Activated CD8-positive, alpha-beta memory T cell treated with anti-CD3 and anti-CD28 coated beads, Interleukin-2, amount 50 U/mL, for 4 hours (primary cell): ENCODE data around the gene SELE.

ENCODE experiments used
- DNase-seq: peaks from one replicate; pipeline ENCODE4 v3.0.0-alpha.2; 2020

Gene SELE, protein sequence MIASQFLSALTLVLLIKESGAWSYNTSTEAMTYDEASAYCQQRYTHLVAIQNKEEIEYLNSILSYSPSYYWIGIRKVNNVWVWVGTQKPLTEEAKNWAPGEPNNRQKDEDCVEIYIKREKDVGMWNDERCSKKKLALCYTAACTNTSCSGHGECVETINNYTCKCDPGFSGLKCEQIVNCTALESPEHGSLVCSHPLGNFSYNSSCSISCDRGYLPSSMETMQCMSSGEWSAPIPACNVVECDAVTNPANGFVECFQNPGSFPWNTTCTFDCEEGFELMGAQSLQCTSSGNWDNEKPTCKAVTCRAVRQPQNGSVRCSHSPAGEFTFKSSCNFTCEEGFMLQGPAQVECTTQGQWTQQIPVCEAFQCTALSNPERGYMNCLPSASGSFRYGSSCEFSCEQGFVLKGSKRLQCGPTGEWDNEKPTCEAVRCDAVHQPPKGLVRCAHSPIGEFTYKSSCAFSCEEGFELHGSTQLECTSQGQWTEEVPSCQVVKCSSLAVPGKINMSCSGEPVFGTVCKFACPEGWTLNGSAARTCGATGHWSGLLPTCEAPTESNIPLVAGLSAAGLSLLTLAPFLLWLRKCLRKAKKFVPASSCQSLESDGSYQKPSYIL

DNA sequence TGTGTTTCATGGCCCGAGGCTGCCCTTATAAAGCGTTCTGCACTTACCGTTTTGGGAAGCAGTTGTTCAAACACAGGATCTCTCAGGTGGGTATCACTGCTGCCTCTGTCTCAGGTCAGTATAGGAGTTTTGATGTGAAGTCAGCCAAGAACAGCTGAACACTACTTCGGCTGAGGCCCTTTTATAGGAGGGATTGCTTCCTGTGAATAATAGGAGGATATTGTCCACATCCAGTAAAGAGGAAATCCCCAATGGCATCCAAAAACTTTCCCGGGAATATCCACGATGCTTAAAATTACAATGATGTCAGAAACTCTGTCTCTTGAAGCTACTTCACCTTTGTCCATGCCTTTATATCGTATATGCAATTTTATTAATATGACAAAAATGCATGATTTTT lies at the start of gene SELE:
Gene SELE, minus strand, starts transcription at position 156 of the 400 bp plus-strand sequence. CDS start 467 bp downstream, outside the sequence.
- DNase-seq: no peak

DNA sequence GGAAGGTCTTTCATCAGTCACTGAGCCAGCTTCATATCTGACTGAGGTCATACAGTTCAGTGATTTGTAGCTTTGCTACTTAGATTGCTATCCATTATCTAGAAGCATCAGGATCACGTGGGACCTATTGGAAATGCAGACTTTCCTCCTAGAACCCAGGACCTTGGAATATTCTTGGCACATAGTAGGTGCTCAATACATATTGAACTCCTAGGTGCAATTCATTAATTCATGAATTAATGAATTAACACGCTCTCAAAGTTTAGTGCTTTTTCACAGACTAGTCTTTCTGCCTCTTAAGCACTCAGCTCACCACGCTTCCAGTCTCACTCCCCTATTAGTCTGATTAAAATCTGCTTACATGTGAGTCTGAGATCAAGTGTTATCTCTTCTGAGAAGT lies 48.7 kb upstream of the SELE start:
- no peak for DNase-seq

DNA sequence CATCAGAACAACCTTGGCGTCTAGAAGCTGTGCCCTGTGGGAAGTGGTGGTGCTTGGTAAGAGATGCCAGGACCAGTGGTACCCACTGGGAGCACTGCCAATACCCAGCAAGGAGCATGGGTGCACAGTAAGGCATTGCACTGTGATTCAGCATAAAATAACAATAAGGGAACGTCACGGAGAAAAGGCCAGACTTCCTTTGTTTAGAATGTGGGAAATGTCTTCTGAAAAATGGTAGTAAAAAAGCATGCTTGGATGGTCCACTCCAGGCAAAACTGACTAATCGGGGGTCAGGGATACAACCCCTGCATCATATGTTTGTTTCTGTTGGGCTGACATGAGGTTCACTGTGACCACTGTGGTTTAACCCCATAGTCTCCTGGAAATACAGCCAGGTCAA lies 46.1 kb upstream of the SELE start:
- no peak for DNase-seq

DNA sequence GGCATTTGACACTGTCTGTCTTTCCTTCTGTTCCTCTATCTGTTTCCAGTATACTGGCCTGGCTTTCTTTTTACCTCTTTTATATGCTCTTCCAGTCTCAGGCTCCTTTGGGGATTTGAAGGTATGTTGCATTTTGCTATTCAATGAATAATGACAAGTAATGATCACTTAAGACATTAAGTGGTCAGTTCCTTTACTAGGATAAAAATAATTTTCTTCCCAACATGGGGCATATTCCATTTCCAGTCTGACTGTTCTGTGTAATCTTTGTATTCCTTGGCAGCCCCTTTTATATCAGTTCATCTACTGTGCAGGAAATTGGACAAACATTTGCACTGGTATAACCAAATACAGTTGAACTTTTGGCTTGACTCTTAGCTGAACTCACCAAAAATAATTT lies 45.3 kb upstream of the SELE start:
- no peak for DNase-seq

DNA sequence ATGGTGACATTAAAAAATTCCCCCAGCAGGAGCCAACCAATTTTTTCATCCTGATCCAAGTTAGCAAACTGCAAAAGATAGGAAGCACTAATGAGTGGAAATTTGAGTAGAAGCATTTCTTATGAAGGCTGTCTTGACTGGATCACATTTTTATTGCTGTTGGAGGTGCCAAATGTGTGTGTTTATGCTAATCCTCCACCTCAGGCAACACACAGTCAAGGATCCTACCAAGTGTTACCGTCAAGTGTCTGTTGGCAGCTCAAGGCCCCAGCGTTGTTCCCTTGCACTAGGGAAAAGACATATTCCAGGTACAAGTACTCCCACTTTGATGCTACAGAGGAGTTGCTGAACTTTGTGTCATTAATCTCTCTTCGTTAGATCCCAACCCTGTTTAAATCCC lies 42.6 kb upstream of the SELE start:
- no peak for DNase-seq

DNA sequence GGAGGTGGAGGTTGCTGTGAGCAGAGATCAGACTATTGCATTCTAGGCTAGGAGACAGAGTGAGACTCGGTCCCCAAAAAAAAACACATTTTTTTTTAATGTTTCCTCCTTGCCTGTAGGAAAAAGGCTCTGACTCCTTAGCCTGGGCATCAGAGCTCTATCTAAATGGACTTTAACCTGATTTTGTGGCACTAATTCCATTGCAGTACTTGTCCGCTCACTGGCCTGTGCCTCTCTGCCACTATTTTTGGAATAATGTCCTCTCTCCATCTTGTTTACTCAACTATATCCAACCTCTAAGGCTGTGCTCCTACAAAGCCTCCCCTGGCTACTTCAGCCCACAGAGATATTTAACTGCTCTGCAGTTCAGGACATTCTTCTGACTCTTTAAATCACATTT lies 34.3 kb upstream of the SELE start:
- no peak for DNase-seq

DNA sequence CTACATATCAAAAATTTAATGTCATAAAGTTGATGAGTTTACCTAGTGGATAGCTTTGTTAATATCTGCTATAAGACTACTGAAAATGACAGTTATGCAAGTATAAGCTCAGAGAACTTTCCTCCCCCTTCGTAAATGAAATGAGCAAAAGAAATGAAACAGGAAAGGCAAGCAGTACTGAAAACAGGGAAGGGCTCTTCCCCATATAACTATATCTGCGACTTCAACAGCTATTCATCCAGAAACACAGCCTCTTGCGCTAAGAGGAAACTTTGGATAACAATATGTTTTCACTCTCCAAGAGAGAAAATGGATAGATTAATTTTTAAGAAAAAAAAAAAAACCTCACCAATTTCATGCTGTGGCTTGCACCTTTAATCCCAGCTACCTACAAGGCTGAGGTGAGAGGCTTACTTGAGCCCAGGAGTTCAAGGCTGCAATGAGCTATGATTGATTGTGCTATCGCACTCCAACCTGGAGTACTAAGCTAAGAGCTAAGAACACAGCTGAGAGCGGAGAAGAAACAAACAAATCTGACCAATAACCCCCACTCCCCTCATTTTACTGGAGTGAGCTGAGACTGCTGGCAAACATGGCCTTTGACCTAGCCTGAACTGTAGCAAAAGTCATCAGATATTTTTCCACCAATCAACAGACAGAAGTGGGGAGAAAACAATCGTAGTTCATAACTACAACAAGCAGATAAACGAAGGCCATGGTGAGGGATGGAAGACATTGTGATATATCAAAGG lies 31.9 kb upstream of the SELE start:
- DNase-seq: no peak

DNA sequence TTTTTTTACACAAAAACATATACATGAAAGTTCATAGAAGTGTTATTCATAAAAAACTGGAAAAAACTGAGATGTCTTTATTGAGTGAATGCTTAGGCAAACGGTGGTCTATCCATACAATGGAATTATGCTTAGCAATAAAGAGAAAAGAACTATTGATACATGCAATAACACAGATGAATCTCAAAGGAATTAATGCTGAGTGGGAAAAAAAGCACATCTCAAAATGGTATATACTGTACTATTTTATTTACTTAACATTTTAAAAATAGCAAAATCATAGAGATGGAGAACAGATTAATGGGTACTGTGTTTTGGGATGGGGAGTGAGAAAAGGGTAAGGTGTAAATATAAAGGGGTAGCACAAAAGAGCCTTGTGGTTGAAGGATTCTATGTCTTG lies 31.0 kb upstream of the SELE start:
- no peak for DNase-seq

DNA sequence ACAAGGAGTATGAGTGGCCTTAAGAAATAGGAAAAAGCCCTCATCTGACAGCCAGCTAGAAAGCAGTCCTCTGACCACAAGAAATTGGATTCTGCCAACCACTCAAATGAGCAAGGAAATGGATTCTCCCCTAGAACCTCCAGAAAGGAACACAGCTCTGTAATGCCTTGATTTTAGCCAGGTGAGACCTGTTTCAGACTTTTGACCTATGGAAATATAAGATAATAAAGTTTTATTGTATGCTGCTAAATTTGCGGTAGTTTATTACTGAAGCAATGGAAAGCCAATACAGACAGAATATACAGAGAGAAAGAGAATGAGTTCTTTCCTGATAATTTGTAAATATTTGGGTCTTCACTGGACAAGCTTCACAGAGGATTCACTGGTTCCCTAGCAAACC lies 28.8 kb upstream of the SELE start:
- no peak for DNase-seq

DNA sequence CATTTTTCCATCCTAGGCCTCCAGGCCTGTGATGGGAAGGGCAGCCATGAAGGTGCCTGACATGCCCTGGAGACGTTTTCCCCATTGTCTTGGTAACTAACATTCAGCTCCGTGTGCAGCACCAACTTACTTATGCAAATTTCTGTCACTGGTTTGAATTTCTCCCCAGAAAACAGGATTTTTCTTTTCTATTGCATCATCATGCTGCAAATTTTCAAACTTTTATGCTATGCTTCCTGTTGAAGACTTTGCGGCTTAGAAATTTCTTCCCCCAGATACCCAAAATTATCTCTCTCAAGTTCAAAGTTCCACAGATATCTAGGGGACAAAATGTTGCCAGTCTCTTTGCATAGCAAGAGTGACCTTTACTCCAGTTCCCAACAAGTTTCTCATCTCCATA lies 25.2 kb upstream of the SELE start:
- no peak for DNase-seq

DNA sequence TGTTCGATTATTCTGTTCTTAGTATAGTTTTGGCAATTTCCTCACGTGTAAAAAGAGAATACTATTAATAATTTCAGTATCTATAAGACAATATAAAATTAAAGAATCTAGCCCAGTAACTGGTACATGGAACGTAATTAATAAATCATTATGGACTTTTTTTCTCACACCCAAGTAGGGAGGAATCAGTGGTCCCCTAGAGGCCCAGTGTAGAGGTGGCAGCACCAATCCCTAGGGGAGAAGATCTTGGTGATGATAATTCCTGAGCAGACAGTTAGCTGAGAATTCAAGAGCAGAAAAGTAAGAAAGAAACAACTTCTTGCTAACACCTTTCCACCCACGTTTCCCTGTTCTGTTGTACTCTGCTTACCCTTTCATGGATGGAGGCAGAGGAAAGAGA lies 19.7 kb upstream of the SELE start:
- no peak for DNase-seq

DNA sequence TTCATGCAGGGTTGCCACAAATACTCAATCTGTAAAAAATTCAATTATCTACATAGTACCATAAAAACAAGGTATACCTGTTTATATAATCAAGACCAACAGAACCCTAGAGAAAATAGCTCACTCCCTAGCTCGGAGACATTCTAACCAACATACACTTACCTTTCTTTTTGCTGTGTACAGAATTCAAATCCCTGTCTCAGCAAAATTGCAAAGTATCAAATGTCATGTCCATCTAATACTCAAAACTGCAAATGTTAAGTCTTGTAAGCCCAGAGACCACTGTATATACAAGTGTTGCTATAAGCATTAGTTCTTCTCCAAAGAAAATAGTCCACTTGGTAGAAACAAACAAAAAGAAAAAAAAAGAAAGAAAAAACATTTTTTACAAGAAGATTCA lies 16.2 kb upstream of the SELE start:
- no peak for DNase-seq

DNA sequence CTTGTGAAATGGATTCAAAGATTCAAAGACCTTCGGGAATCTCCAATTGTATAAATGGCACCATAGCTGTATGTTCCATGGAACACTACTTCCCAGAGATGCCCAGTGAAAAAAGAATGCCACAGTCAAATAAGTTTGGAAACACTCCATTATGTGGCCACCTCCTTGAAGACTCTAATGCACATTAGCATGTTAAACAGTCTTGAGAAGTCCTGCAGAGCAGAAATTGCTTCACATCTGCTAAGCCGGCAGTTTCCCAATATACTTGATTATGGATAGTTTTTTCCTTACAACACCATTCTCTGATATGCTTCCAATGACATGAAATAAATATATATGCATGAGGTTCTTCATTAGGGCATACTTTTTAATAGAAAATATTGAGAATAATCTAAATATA lies 12.7 kb upstream of the SELE start:
- DNase-seq: no peak

DNA sequence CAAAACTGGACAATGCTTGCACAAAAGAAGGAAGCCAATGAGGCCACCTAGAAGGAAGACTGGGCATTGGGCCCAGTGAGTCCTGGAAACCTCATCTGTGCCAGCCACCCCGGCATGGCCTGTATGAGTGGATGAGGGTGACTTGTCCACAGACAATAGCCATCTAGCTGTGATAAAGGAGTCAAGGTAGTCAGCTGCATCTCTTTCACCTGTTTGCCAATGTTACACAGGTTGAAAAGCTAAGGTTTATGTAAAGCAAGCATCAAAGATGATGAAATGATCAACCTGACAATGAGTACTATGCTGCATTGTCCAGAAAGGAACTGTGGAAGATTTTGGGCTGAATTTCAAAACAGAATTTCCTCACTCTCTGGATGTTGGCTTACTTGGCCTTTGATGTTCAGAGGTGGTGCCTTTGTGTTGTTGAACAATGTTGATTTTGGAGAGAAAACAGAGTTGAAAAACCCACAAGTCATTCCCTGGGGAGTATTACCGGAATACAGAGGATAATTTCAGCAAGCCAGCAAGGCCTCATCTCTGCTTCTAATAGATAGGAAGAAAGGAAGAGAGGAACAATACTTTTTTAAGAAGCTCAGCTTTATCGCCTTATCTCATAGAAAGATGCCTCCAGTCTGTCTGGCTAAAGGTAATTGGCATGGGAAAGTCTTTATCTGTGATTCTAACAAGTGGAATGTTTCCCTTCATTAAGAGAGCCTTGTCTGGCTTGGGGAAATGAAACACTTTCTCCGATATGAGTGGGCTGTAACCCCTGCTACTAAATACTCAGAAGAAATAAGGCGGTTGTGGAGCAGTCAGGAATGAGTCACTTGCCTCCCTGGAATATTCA lies 11.4 kb upstream of the SELE start:
- no peak for DNase-seq

DNA sequence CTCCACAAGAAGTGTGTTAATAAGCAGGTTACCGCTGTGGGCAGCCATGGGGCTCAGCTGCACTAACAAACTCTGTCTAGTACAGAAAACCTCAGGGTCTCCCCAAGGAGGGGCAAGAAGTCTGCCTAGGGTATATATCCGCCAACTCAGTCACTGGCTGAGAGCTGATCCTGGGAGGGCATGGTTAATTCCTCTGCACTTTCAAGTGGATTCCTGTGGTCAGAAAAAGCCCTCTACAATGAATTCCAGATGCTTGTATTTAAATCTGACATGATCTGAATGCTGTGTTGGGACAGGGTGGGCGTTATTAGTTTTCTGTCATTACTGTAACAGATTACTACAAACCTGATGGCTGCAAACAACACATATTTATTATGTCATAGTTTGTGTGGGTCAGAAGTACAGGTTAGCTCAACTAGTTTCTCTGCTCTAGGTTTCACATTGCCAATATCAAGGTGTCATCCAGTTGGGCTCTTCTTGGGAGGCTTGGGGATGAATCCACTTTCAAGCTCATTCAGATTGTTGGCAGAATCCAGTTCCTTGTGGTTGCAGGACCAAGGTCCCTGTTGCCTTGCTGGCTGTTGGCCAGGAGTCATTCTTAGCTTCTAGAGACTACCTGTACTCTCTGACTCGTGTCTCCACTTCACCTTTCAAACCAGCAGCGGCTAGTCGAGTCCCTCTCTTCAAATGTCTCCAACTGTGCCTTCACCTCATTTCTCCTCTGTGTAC lies 8.0 kb upstream of the SELE start:
- DNase-seq: no peak

DNA sequence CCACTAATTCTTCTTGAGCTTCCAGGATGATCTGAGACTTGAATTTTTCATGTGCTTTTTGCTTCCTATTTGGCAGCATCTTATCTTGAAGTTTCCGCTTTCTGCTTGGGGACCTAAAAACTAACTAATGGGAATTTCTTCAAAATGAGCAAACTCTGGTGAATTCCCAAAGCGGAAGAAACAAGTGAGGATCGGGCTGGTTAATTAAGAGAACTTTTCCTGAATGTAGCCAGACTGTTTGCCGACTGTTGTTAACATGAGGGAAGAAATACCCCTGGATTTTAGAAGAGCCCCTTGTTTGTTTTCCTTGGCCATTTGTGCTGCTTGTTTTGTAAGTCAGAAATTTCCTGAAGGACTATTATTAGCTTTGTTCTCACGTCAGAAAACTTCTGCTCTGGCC lies 6.1 kb upstream of the SELE start:
- no peak for DNase-seq

DNA sequence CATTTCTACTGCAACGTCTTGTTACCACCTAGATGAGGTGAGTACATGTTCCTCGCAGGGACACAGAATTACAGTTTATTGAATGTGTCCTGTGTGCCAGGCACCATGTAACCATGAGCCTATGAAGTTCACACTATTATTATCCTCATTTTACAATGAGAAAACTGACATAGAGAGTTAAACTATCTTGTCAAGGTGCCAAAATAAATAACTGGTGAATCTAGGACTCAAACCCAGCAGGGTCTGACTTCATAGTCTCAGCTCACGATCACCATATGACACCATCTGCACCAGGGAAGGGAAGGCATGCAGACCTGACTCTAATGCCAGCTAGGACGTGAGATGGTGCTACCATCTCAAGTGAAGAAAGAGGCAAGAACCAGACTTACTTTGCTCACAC lies 2.4 kb downstream of the SELE start:
- no peak for DNase-seq

DNA sequence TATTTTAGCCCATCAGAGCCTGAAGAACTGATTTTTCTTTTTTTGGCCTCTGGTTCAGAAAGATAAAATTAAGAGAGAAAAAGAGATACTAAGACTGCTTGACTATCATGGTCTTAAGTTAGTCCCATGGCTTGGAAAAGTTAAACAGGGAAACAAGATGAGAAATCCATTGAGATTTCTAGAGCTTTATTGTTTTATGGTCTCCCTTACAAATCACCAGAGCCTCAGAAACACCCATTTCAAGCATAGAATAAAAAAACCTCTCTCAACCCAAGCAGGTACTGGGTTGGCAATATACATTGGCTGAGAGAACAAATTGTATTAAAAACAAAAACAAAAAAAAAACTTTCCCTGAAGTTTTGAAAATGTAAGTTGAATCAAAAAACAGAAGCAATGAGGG lies 3.9 kb downstream of the SELE start:
- no peak for DNase-seq

DNA sequence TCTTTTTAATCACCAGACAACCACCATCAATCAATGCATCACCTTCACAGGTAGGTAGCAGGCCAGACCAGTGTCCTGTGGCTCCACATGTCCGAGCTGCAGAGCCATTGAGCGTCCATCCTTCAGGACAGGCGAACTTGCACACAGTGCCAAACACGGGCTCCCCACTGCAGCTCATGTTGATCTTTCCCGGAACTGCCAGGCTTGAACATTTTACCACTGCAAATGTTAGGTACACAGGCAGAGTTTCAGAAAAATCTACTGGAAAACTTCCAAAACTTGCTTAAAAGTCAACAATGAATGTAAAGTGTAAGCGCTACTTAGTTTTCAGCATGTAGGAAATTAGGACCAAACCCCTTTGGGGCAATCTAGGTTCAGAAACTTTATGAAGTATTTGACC lies 6.6 kb downstream of the SELE start:
- no peak for DNase-seq

DNA sequence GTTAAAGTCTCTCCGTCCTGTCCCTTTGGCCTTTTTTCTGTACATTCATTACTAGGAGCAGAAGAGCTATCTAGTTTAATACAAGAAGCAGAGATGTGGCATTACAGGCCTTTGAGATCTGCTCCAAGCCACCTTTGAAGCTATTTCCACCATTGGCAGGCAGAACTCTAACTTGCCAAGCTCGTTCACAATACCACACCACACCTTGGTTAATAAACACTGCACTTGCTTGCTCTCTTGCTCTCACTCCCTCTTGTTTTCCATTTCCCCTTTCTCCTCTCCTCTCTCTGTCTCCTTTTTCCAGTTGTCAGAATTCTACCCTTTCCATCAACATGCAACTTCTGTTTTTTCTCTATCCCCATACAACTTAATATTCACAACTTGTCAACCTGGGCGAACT lies 7.0 kb downstream of the SELE start:
- no peak for DNase-seq

DNA sequence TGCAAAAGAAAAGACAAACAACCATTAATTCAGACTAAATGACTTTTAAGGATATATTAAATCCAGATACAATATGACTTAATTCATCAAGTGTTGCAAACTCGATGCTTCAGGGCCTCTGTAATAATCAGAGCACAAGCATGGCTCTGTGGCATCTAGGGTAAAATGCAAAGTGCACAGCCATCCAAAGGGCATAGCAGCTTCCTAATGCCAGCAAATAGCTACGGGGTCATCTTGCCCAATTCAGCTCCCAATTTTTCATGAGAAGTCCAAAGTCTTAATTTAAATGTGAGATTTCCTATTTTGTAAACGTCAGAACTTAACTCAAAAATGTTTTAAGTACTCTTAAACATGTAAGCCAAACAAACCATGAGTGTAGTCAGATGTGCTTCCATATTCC lies 7.9 kb downstream of the SELE start:
- no peak for DNase-seq

DNA sequence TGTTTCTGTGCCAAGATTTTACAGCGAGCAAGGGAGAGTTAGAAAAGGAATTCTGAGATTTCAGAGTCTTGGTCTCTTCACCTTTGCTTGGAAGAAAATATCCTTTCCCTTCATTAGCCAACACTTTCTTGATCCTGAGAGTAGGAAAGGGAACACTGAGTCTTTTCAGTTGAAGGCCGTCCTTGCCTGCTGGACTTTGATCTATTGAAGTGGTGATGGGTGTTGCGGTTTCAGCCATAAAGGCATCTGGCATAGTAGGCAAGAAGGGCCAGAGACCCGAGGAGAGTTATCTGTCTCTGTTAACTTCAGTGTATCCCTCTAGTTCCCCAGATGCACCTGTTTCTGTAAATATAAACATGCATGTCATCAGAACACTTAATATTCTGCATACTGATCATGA lies 9.7 kb downstream of the SELE start:
- no peak for DNase-seq

DNA sequence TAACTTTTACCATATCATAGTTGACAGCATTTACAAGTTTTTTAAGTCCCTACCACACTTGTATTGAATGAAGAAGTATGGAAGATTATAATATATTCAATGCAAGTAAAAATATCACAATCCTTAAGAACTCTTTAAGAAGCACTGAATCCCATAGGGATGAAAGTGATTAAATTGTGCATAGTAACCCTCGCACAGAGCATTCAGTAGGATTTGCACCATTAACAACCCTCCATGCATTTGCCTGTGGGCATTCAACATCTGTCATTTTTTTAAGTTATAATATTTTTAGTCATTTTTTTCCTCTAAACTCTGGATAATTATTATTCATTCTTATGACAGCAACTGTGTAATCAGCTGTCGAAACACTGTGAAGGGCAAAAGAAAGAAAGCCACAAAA lies 10.1 kb downstream of the SELE start:
- no peak for DNase-seq
